Progenitor cell of endocrine pancreas (in vitro differentiated cells): ENCODE results near the gene IFNAR2. TPM values are rescaled to one million over a fixed set of nuclear protein-coding genes. Genes with fewer than 3 reads are reported as not detected.

Source experiments
- DNase-seq: peaks from one replicate; pipeline ENCODE4 v3.0.0; 2021; ENCODE audit warnings: low spot score; ENCODE audit not compliant: unreplicated experiment
- H3K27ac Mint-ChIP-seq: 2 replicates; pipeline ENCODE4 v1.8.0; 2021; ENCODE audit warnings: mild to moderate bottlenecking, moderate library complexity, mixed read lengths
- H3K27me3 Mint-ChIP-seq: 2 replicates; pipeline ENCODE4 v1.8.0; 2021; ENCODE audit warnings: mixed read lengths
- H3K36me3 Mint-ChIP-seq: 2 replicates; pipeline ENCODE4 v1.8.0; 2022; ENCODE audit warnings: mixed read lengths; ENCODE audit not compliant: insufficient read depth
- H3K4me1 Mint-ChIP-seq: 2 replicates; pipeline ENCODE4 v1.8.0; 2021; ENCODE audit warnings: low read depth, mixed read lengths
- H3K4me3 Mint-ChIP-seq: 2 replicates; pipeline ENCODE4 v1.8.0; 2021; ENCODE audit warnings: low read depth, mild to moderate bottlenecking, moderate library complexity, mixed read lengths
- H3K9me3 Mint-ChIP-seq: 2 replicates; pipeline ENCODE4 v1.8.0; 2021; ENCODE audit warnings: low read depth, mixed read lengths
- CTCF ChIP-seq: fragments of 200-600 bp; sonication (generic); IDR thresholded peaks from one replicate; pipeline ENCODE4 v1.5.0; 2021; ENCODE audit warnings: antibody characterized with exemption, mild to moderate bottlenecking; ENCODE audit not compliant: unreplicated experiment
- total RNA-seq: library from RNA; stranded (reverse); gene quantifications from 2 replicates; pipeline ENCODE4 v1.2.1, GENCODE V29; 2021

Gene IFNAR2
- total RNA-seq, 1 donor from 2014 or later: 17.4 TPM

GRCh38 chr21:33257094-33257803, 27.5 kb downstream of the IFNAR2 start:
- Mint-ChIP-seq H3K4me3 (no peak overlapping the region), H3K9me3 (no peaks in the 10 kb centered on the region), H3K27me3 (no peaks in the 10 kb centered on the region), H3K4me1 (no peaks in the 10 kb centered on the region), H3K27ac (no peak overlapping the region), H3K36me3 (peaks cover 31% of the 10 kb centered on the region)
- no peak for DNase-seq
- no peak for TF ChIP-seq CTCF

- no peak overlapping the region for H3K27ac Mint-ChIP-seq
- no peak for DNase-seq
- no peaks in the 10 kb centered on the region for H3K27me3 Mint-ChIP-seq
- H3K4me1 Mint-ChIP-seq: no peaks in the 10 kb centered on the region
- no peak for TF ChIP-seq CTCF
- H3K4me3 Mint-ChIP-seq: no peak overlapping the region
- no peaks in the 10 kb centered on the region for H3K9me3 Mint-ChIP-seq
- peaks cover 30% of the 10 kb centered on the region for H3K36me3 Mint-ChIP-seq
Observed at GRCh38 chr21:33258475-33258874, 28.7 kb downstream of the IFNAR2 start.

GRCh38 chr21:33259428-33259827, 29.7 kb downstream of the IFNAR2 start:
- TF ChIP-seq CTCF: no peak
- DNase-seq: no peak
- Mint-ChIP-seq H3K4me3 (no peak overlapping the region), H3K4me1 (no peaks in the 10 kb centered on the region), H3K27me3 (no peaks in the 10 kb centered on the region), H3K36me3 (peaks cover 32% of the 10 kb centered on the region), H3K9me3 (no peaks in the 10 kb centered on the region), H3K27ac (no peak overlapping the region)

- Mint-ChIP-seq H3K9me3 (no peaks in the 10 kb centered on the region), H3K36me3 (peaks cover 29% of the 10 kb centered on the region), H3K27ac (no peak overlapping the region), H3K4me3 (no peak overlapping the region), H3K27me3 (no peaks in the 10 kb centered on the region), H3K4me1 (no peaks in the 10 kb centered on the region)
- TF ChIP-seq CTCF: no peak
- DNase-seq: no peak
Observed at GRCh38 chr21:33259995-33260394, 30.3 kb downstream of the IFNAR2 start.

- H3K27me3 Mint-ChIP-seq: peaks cover 3% of the 10 kb centered on the region
- peaks cover 7% of the 10 kb centered on the region for H3K4me1 Mint-ChIP-seq
- TF ChIP-seq CTCF: no peak
- no peak overlapping the region for H3K27ac Mint-ChIP-seq
- H3K9me3 Mint-ChIP-seq: no peaks in the 10 kb centered on the region
- DNase-seq: no peak
- peaks cover 30% of the 10 kb centered on the region for H3K36me3 Mint-ChIP-seq
- H3K4me3 Mint-ChIP-seq: no peak overlapping the region
Observed at GRCh38 chr21:33261635-33262034, 31.9 kb downstream of the IFNAR2 start.
